ENCODE measurements around the gene OSBPL7. TPM values are rescaled to one million over a fixed set of nuclear protein-coding genes. Genes with fewer than 3 reads are reported as not detected.

The OSBPL7 gene
- total and polyA plus RNA-seq, 2 of the 13 experiments (the other 11 are each of a cell fraction or from before 2014, with no cell fraction given) = 4.7 to 6.6 TPM

- TF ChIP-seq ZBTB26 (CRISPR knock-in tag; IDR thresholded peaks at IDR 0.05; ENCODE audit: borderline replicate concordance) (peak; percentile 73; the same call in 1 of the 2 replicates), GATAD2A (CRISPR knock-in tag; IDR thresholded peaks at IDR 0.05) (peak; percentile 55; the same call in 1 of the 2 replicates), MLX (CRISPR knock-in tag; IDR thresholded peaks at IDR 0.05) (peak; percentile 56), ZFP37 (CRISPR knock-in tag; IDR thresholded peaks at IDR 0.05; ENCODE audit: borderline replicate concordance) (no peak; the same call in 1 of the 2 replicates), POGZ (CRISPR knock-in tag; IDR thresholded peaks at IDR 0.05) (peak; percentile 80; the same call in 1 of the 2 replicates), ZNF550 (CRISPR knock-in tag; IDR thresholded peaks at IDR 0.05; ENCODE audit: borderline replicate concordance) (peak; percentile 74; the same call in 1 of the 2 replicates), PITX1 (CRISPR knock-in tag; IDR thresholded peaks at IDR 0.05) (peak; percentile 86), ZNF275 (CRISPR knock-in tag; IDR thresholded peaks at IDR 0.05; ENCODE audit: borderline replicate concordance) (peak; percentile 85; the same call in 1 of the 2 replicates), ZKSCAN8 (CRISPR knock-in tag; IDR thresholded peaks at IDR 0.05; ENCODE audit: borderline replicate concordance) (no peak), MAX (IDR thresholded peaks at IDR 0.05) (peak; percentile 79; the same call in 1 of the 2 replicates), HNRNPL (IDR thresholded peaks at IDR 0.05; ENCODE audit: low read depth, low read length) (peak; percentile 52; the same call in 1 of the 2 replicates), FOXP1 (IDR thresholded peaks at IDR 0.05) (no peak), FOXP1 (CRISPR knock-in tag; IDR thresholded peaks at IDR 0.05) (peak; percentile 26; the same call in 1 of the 2 replicates), ZNF616 (CRISPR knock-in tag; IDR thresholded peaks at IDR 0.05; ENCODE audit: low read depth) (peak; percentile 87; the same call in 1 of the 2 replicates), ZZZ3 (CRISPR knock-in tag; IDR thresholded peaks at IDR 0.05; ENCODE audit: borderline replicate concordance) (peak; percentile 87; the same call in 1 of the 2 replicates), MEIS1 (CRISPR knock-in tag; IDR thresholded peaks at IDR 0.05; ENCODE audit: borderline replicate concordance) (peak; percentile 26; the same call in 1 of the 2 replicates), KDM6A (CRISPR knock-in tag; IDR thresholded peaks at IDR 0.05; ENCODE audit: low read depth) (no peak), ZNF619 (CRISPR knock-in tag; IDR thresholded peaks at IDR 0.05) (peak; percentile 51; the same call in 1 of the 2 replicates), ZC3H4 (CRISPR knock-in tag; IDR thresholded peaks at IDR 0.05; ENCODE audit: borderline replicate concordance) (no peak)
- TF ChIP-seq, protein P1, sequence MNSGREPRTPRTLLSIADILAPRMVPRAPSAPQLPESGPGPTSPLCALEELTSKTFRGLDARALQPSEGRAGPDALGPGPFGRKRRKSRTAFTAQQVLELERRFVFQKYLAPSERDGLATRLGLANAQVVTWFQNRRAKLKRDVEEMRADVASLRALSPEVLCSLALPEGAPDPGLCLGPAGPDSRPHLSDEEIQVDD (CRISPR knock-in tag; IDR thresholded peaks at IDR 0.05; ENCODE audit: borderline replicate concordance) = peak; percentile 43; the same call in 1 of the 2 replicates
- TF ChIP-seq, protein P2, sequence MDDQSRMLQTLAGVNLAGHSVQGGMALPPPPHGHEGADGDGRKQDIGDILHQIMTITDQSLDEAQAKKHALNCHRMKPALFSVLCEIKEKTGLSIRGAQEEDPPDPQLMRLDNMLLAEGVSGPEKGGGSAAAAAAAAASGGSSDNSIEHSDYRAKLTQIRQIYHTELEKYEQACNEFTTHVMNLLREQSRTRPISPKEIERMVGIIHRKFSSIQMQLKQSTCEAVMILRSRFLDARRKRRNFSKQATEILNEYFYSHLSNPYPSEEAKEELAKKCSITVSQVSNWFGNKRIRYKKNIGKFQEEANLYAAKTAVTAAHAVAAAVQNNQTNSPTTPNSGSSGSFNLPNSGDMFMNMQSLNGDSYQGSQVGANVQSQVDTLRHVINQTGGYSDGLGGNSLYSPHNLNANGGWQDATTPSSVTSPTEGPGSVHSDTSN (CRISPR knock-in tag; IDR thresholded peaks at IDR 0.05; ENCODE audit: borderline replicate concordance) = no peak; the same call in 1 of the 2 replicates
- TF ChIP-seq, protein P3, sequence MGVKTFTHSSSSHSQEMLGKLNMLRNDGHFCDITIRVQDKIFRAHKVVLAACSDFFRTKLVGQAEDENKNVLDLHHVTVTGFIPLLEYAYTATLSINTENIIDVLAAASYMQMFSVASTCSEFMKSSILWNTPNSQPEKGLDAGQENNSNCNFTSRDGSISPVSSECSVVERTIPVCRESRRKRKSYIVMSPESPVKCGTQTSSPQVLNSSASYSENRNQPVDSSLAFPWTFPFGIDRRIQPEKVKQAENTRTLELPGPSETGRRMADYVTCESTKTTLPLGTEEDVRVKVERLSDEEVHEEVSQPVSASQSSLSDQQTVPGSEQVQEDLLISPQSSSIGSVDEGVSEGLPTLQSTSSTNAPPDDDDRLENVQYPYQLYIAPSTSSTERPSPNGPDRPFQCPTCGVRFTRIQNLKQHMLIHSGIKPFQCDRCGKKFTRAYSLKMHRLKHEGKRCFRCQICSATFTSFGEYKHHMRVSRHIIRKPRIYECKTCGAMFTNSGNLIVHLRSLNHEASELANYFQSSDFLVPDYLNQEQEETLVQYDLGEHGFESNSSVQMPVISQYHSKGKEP (CRISPR knock-in tag; IDR thresholded peaks at IDR 0.05) = peak; percentile 69; the same call in 1 of the 2 replicates
These were observed 9.7 kb upstream of the OSBPL7 start, which contains the start of the genes LRRC46 and MRPL10 (continued) for GRCh38 chr17:47831003-47831933.

Measured in HepG2 (cell line).